Endothelial cell of umbilical vein (primary cell): ENCODE results near the gene ANKRD16. TPM values are rescaled to one million over a fixed set of nuclear protein-coding genes. Genes with fewer than 3 reads are reported as not detected.
A peak's percentile ranks its signal among the peaks of the same experiment; 100 is the strongest.

Source experiments
- BruUV-seq: library from RNA; stranded (reverse); fragments of 400-500 nt; replicated peaks from 2 replicates; lab custom pipeline; 2021; lab: Mats Ljungman, UMichigan
- CTCF ChIA-PET: fragments of 300-600, 350-600 bp; sonication (Branson Sonifier 250); formaldehyde crosslinking; loops from one replicate; lab custom pipeline; 2021; ENCODE audit warnings: antibody characterized with exemption, inconsistent platforms; lab: Charles Lee
- POLR2A ChIA-PET: fragments of 300-600, 350-600 bp; sonication (Branson Sonifier 250); formaldehyde crosslinking; loops from one replicate; lab custom pipeline; 2021; ENCODE audit warnings: antibody characterized with exemption, inconsistent platforms; lab: Charles Lee
- DNase-seq: peaks from one replicate; pipeline ENCODE4 v3.0.0-alpha.2; 2011; ENCODE audit warnings: low read depth, low spot score
- FAIRE-seq: peaks from 2 replicates; lab custom pipeline; 2011; peaks lifted over from hg19 to GRCh38; lab: Jason Lieb, UNC
- H2AFZ ChIP-seq: 2 replicates; pipeline ENCODE4 v1.6.0; 2012; ENCODE audit warnings: low read depth, low read length, control low read depth, inconsistent platforms
- H3K27ac ChIP-seq: 2 replicates; pipeline ENCODE4 v1.5.1; 2011; ENCODE audit warnings: low read depth, mild to moderate bottlenecking, control low read depth, low read length, moderate library complexity; ENCODE audit not compliant: insufficient read depth
- H3K27me3 ChIP-seq, 2 experiments: 2 replicates each; pipeline versions ENCODE4 v1.6.0 to v1.6.1; 2011; ENCODE audit warnings: low read length in 2 of 2, mixed read lengths in 1 of 2; ENCODE audit not compliant: control insufficient read depth in 2 of 2, insufficient read depth in 2 of 2
- H3K36me3 ChIP-seq, 2 experiments: 2 replicates in 1 of 2; 3 replicates in 1 of 2; pipeline ENCODE4 v1.5.1; 2011; ENCODE audit warnings: low read length in 2 of 2, mild to moderate bottlenecking in 1 of 2, moderate library complexity in 1 of 2; ENCODE audit not compliant: control insufficient read depth in 2 of 2, insufficient read depth in 2 of 2; ENCODE audit errors: extremely low read depth in 1 of 2
- H3K4me1 ChIP-seq: 3 replicates; pipeline ENCODE4 v1.5.1; 2011; ENCODE audit warnings: mild to moderate bottlenecking, low read length; ENCODE audit not compliant: control insufficient read depth, insufficient read depth; ENCODE audit errors: extremely low read depth
- H3K4me2 ChIP-seq: 2 replicates; pipeline ENCODE4 v1.6.1; 2011; ENCODE audit warnings: low read length, control low read depth, mixed read lengths; ENCODE audit not compliant: insufficient read depth
- H3K4me3 ChIP-seq, 3 experiments: fragments of 200-600 bp in 1 of 3; sonication (generic), shearing (Covaris generic) in 1 of 3; replicated peaks in 1 of 3; 2 replicates each; pipeline ENCODE4 v1.5.1; 2011 to 2016; ENCODE audit warnings: control low read depth in 3 of 3, low read length in 3 of 3, mild to moderate bottlenecking in 2 of 3, inconsistent platforms in 1 of 3, low read depth in 1 of 3, moderate library complexity in 1 of 3; ENCODE audit not compliant: insufficient read depth in 1 of 3
- H3K79me2 ChIP-seq: 2 replicates; pipeline ENCODE4 v1.6.0; 2012; ENCODE audit warnings: low read length, inconsistent platforms; ENCODE audit not compliant: control insufficient read depth, insufficient read depth
- H3K9ac ChIP-seq: replicated peaks from 2 replicates; pipeline ENCODE3; 2011; ENCODE audit warnings: low read length, control low read depth; ENCODE audit not compliant: insufficient read depth; ENCODE audit errors: extremely low read depth
- H3K9me1 ChIP-seq: replicated peaks from 3 replicates; pipeline ENCODE4 v1.6.0; 2011; ENCODE audit warnings: mild to moderate bottlenecking, low read length; ENCODE audit not compliant: control insufficient read depth, insufficient read depth; ENCODE audit errors: extremely low read depth
- H3K9me3 ChIP-seq: replicated peaks from 2 replicates; pipeline ENCODE4 v1.5.1; 2012; ENCODE audit warnings: low read length, inconsistent platforms; ENCODE audit not compliant: control insufficient read depth, insufficient read depth
- H4K20me1 ChIP-seq: replicated peaks from 2 replicates; pipeline ENCODE3; 2011; ENCODE audit warnings: mild to moderate bottlenecking, low read length; ENCODE audit not compliant: control insufficient read depth, insufficient read depth; ENCODE audit errors: extremely low read depth
- EZH2 ChIP-seq: IDR thresholded peaks from 2 replicates; pipeline ENCODE4 v1.6.1; 2012; ENCODE audit warnings: borderline replicate concordance, low read depth, mild to moderate bottlenecking, moderate library complexity, low read length, inconsistent platforms; ENCODE audit not compliant: severe bottlenecking
- GATA2 ChIP-seq: IDR thresholded peaks from 2 replicates; pipeline ENCODE4 v1.7.0; 2011; ENCODE audit warnings: low read depth, mild to moderate bottlenecking, moderate library complexity, mixed read lengths, low read length; ENCODE audit not compliant: insufficient read length, insufficient read depth
- JUN ChIP-seq: IDR thresholded peaks from 2 replicates; pipeline ENCODE4 v1.6.1; 2011; ENCODE audit warnings: borderline replicate concordance, low read depth; ENCODE audit not compliant: insufficient read length, insufficient read depth
- MYC ChIP-seq: IDR thresholded peaks from one replicate; pipeline ENCODE4 v1.6.1; 2011; ENCODE audit warnings: mild to moderate bottlenecking, low read depth, low read length
- POLR2A ChIP-seq: IDR thresholded peaks from 2 replicates; pipeline ENCODE4 v1.6.1; 2012; ENCODE audit warnings: low read depth, mild to moderate bottlenecking, control low read depth, low read length
- dilution Hi-C: fragments of 300-500 bp; cut with MboI; formaldehyde crosslinking; loops from one replicate; pipeline ENCODE4 v1.15.0; 2019; ENCODE audit warnings: low sequenced_read_pairs; ENCODE audit not compliant: extremely low pct_ligation_motif_present
- intact Hi-C: fragments of 100-400 bp; cut with micrococcal nuclease; formaldehyde crosslinking; loops from one replicate; pipeline ENCODE4 v1.10.0; 2022
- polyA plus RNA-seq, 4 experiments: library from polyadenylated mRNA; depleted of rRNA in 3 of 4; stranded (reverse) in 3 of 4; unstranded in 1 of 4; fragments of >200 nt; gene quantifications; 2 replicates each; pipeline versions ENCODE4 v1.2.1 to v1.2.3, GENCODE V29; 2011 to 2012; ENCODE audit warnings: missing spikeins in 1 of 4
- total RNA-seq: library from RNA; stranded (reverse); gene quantifications from 2 replicates; pipeline ENCODE4 v1.2.3, GENCODE V29; 2021
- TF ChIP-seq, protein P1 (sequence below), 2 donors: IDR thresholded peaks; 1 replicate in 1 of 2; 2 replicates in 1 of 2; pipeline ENCODE4 v1.5.1; 2011; ENCODE audit warnings: low read length in 2 of 2, mild to moderate bottlenecking in 2 of 2, moderate library complexity in 2 of 2, control low read depth in 1 of 2, inconsistent platforms in 1 of 2, low read depth in 1 of 2; ENCODE audit not compliant: insufficient read depth in 1 of 2; ENCODE audit errors: extremely low read depth in 1 of 2

The ANKRD16 gene
- total and polyA plus RNA-seq, 2 donors (not counting 3 experiments of a cell fraction or from before 2014, with no cell fraction given) = 6.9 to 8.0 TPM

DNA sequence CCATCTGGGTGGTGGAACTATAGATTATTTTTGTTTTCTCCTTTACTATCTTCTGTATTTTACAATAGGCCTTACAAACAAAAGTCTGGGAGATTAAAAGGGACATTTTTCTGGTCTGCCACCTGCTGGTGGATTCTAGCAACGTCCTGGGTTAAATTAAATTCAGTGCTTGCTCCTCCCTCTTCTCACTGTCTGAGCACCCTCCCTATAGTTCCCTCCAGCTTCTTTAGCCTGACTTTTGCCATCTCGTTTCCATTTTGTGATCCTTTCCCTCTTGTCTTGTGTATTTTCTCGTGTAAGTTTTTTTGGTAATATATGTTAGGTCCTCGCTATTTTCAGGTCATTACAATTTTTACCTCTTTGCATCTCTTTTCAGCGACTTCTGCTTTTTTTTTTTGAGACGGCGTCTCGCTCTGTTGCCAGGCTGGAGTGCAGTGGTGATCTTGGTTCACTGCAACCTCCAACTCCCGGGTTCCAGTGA lies 16.1 kb downstream of the ANKRD16 start:
- Histone ChIP-seq H3K36me3 (peaks cover 4 to 11% of the 10 kb centered on the region in 2 experiments), H3K4me2 (no peak overlapping the region), H3K9ac (no peak overlapping the region), H3K27me3 (no peaks in the 10 kb centered on the region), H3K9me1 (no peaks in the 10 kb centered on the region), H3K27ac (no peak overlapping the region), H3K4me1 (no peaks in the 10 kb centered on the region), H4K20me1 (no peaks in the 10 kb centered on the region), H3K79me2 (no peaks in the 10 kb centered on the region), H3K4me3 (no peak overlapping the region), H2AFZ (no peak overlapping the region), H3K9me3 (no peaks in the 10 kb centered on the region)
- peak; percentile 85 for DNase-seq
- dilution Hi-C loops = no loop called here
- TF ChIP-seq JUN = no peak
- no peak for TF ChIP-seq MYC
- TF ChIP-seq, protein P1, sequence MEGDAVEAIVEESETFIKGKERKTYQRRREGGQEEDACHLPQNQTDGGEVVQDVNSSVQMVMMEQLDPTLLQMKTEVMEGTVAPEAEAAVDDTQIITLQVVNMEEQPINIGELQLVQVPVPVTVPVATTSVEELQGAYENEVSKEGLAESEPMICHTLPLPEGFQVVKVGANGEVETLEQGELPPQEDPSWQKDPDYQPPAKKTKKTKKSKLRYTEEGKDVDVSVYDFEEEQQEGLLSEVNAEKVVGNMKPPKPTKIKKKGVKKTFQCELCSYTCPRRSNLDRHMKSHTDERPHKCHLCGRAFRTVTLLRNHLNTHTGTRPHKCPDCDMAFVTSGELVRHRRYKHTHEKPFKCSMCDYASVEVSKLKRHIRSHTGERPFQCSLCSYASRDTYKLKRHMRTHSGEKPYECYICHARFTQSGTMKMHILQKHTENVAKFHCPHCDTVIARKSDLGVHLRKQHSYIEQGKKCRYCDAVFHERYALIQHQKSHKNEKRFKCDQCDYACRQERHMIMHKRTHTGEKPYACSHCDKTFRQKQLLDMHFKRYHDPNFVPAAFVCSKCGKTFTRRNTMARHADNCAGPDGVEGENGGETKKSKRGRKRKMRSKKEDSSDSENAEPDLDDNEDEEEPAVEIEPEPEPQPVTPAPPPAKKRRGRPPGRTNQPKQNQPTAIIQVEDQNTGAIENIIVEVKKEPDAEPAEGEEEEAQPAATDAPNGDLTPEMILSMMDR (IDR thresholded peaks at IDR 0.05; ENCODE audit: extremely low read depth in 1 of 2, insufficient read depth in 1 of 2, low read depth in 1 of 2, low read length in 2 of 2) = peak; percentile 55 to 62
- no TSS peak for BruUV-seq
- intact Hi-C loops = loop anchor here (1.0 to 5.0 kb wide), 4 partner anchors 60 to 426 kb away; partner anchors contain the start of gene GDI2
- CTCF ChIA-PET = interaction anchor here (0.7 to 2.7 kb wide), 19 partner anchors 8 to 1058 kb away, joined by 3 to 19 read pairs (median 4); partner anchors contain the start of genes ANKRD16, FBH1, GDI2 and TASOR2
- POLR2A ChIA-PET = interaction anchor here (0.5 kb wide), 1 partner anchor 1048 kb away, joined by 3 read pairs; the partner anchor contains the start of gene AKR1E2
- peak; percentile 74 for FAIRE-seq

DNA sequence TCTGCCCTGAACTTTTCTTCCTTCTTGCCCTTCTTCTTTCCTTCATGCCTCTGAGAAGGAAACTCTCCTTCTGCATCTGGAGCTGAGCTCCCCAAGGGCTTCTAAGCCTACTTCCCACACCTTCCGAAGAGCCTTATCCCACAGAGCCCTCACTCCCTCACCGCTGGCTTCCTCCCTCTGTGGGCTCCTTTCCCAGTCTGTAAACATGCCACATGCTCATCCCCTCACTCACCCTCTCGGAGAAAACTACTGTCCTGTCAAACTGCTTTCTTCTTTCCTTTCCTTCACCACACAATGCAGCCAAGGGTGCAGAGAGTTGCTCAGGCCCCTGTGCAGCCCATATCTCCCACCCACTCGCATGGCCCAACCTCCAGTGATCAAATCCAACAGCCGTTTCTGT lies 18.1 kb downstream of the ANKRD16 start:
- Histone ChIP-seq H3K4me1 (no peaks in the 10 kb centered on the region), H2AFZ (no peak overlapping the region), H3K9ac (no peak overlapping the region), H3K4me3 (no peak overlapping the region), H4K20me1 (no peaks in the 10 kb centered on the region), H3K27ac (no peak overlapping the region), H3K9me1 (no peaks in the 10 kb centered on the region), H3K4me2 (no peak overlapping the region), H3K9me3 (no peaks in the 10 kb centered on the region), H3K79me2 (no peaks in the 10 kb centered on the region), H3K36me3 (peaks cover 0 to 4% of the 10 kb centered on the region in 2 experiments), H3K27me3 (no peaks in the 10 kb centered on the region)
- dilution Hi-C loops = no loop called here
- intact Hi-C loops = loop anchor here (5.0 kb wide), 1 partner anchor 424 kb away; no protein-coding TSS in a partner anchor
- BruUV-seq = no TSS peak
- ChIA-PET CTCF (interaction anchor here (1.3 kb wide), 2 partner anchors 10 to 28 kb away, joined by 3 read pairs; no protein-coding TSS in a partner anchor), POLR2A (no interaction called here)
- no peak for TF ChIP-seq GATA2
- no peak for TF ChIP-seq EZH2
- no peak for TF ChIP-seq JUN
- TF ChIP-seq MYC = no peak
- no peak for TF ChIP-seq POLR2A
- no peak for DNase-seq
- no peak for FAIRE-seq
